Mammary epithelial cell (primary cell): ENCODE data around the gene ZAR1L.

Experiments used
- EZH2 ChIP-seq: IDR thresholded peaks from 2 replicates; pipeline ENCODE4 v1.6.1; 2012; ENCODE audit warnings: low read length, inconsistent platforms, borderline replicate concordance
- TF ChIP-seq, protein P1 (sequence below), 2 donors: IDR thresholded peaks in 1 of 2; conservative IDR thresholded peaks in 1 of 2; 2 replicates each; pipeline ENCODE4 v1.5.1; 2011 to 2012; ENCODE audit warnings: inconsistent platforms in 2 of 2, low read length in 2 of 2, mild to moderate bottlenecking in 2 of 2, control low read depth in 1 of 2, low read depth in 1 of 2; ENCODE audit not compliant: insufficient read depth in 1 of 2; ENCODE audit errors: extremely low read depth in 1 of 2

DNA sequence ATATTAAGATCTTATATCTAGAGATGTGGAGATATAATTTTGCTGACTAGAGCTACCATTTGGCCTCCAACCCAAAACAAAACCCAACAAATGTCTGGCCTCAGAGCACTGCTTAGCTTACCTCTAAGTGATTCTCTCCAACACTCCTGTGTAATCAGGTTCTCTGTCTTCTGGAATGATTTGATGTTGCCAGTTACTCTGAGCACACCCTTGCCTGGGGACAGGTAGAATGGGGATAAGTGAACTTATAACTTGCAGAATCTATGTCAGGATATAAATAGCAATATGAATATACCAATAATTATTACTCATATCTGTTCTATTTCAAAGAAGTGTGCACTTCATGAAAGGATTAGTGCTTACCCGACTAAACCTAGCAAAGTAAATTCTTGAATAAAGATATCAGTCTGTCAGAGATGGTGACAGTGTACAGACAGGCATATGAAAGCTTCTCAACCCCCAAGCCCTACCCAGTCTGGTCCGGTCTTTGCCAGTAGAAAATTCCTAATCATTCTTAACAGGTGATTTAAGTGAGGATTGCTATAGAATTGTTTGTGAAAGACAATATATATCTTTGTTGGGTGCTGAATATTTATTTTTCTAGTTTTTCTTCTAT is 33.0 kb downstream of the ZAR1L start:
- TF ChIP-seq, protein P1, sequence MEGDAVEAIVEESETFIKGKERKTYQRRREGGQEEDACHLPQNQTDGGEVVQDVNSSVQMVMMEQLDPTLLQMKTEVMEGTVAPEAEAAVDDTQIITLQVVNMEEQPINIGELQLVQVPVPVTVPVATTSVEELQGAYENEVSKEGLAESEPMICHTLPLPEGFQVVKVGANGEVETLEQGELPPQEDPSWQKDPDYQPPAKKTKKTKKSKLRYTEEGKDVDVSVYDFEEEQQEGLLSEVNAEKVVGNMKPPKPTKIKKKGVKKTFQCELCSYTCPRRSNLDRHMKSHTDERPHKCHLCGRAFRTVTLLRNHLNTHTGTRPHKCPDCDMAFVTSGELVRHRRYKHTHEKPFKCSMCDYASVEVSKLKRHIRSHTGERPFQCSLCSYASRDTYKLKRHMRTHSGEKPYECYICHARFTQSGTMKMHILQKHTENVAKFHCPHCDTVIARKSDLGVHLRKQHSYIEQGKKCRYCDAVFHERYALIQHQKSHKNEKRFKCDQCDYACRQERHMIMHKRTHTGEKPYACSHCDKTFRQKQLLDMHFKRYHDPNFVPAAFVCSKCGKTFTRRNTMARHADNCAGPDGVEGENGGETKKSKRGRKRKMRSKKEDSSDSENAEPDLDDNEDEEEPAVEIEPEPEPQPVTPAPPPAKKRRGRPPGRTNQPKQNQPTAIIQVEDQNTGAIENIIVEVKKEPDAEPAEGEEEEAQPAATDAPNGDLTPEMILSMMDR (conservative IDR thresholded peaks at IDR 0.05 in 1 of 2, IDR thresholded peaks at IDR 0.05 in 1 of 2; ENCODE audit: extremely low read depth in 1 of 2, insufficient read depth in 1 of 2, low read depth in 1 of 2, low read length in 2 of 2), result no peak
- TF ChIP-seq EZH2, result no peak
